SKM-1 (cell line): ENCODE results near the gene HSD3B2.
"Not testable (repeated sequence)": the region's sequence is repeated elsewhere in the genome, so short reads cannot be mapped to it uniquely, and the experiment has no call there.

Experiments
- DNase-seq: peaks from one replicate; lab custom pipeline; 2025; ENCODE audit not compliant: unreplicated experiment; lab: John Stamatoyannopoulos, UW

Gene HSD3B2

DNA sequence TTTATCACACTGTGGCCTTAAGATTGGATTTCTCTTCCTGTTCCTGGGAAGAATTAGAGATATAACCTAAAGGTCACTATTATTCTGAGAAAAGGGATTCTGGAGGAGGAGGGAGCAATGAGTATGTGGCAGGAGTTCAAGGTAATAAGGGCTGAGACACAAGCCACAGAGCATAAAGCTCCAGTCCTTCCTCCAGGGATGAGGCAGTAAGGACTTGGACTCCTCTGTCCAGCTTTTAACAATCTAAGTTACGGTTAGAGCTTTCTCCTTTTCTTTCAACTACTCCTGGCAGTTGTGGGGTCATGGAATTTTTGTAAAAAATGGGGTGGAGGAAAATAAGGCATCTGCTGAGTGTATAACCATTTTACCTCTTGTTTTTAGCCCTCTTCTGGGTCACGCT, at the start of gene HSD3B2:
TSS of gene HSD3B2 (plus strand) at position 201 of the 400 bp plus-strand sequence. CDS start 270 bp downstream, outside the sequence.
- no peak for DNase-seq

DNA sequence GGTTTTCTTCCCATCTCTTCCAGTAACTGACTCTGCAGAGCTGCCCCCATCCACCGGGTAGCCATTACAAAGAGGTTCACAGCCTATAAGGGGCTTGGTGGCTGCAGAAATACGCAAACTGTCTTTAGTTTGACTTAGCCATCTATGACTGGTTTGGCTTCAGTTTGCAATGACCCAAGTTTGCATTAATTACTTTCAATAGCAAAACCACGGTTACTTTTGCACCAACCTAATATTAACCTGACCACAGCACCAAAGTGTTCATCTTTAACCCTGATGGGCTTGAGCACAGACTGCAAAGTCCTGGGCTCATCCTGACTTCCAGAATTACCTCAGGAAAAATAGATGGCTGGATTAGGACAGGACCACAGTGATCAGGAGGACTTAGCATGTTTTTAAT, 48.5 kb upstream of the HSD3B2 start:
- no peak for DNase-seq

DNA sequence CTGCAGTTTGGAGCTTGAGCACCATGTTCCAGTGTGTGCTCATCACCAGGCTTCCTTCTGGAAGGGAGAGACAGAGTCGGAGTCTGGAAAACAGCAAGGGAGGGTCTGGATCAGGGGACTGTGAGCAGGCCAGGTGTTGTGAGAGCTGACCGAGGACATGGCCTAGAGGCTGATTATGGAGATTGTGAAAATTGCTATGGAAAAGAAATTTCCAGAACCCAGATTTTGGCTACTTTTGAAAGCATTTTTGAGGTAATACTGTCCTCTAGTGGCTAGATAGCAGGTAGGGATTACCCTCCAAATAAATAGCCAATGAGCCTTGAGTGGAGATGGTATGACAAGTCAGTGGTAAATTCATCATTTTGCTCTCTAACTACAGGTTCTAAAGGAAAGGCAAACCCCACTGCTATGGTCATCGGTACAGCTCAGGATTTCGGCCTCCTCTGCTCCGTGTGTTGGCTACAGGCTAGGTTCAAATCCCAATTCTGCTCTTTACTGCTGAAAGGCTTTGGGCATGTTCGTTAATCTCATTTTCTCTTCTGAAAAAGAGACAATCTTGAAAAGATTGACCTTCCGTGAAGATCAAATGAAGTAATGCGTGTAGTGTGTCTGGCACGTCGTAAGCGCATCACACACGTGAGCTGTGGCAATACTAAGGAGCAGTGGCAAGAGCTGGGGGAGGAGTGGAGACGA, 47.4 kb upstream of the HSD3B2 start:
- peak; percentile 8 for DNase-seq

DNA sequence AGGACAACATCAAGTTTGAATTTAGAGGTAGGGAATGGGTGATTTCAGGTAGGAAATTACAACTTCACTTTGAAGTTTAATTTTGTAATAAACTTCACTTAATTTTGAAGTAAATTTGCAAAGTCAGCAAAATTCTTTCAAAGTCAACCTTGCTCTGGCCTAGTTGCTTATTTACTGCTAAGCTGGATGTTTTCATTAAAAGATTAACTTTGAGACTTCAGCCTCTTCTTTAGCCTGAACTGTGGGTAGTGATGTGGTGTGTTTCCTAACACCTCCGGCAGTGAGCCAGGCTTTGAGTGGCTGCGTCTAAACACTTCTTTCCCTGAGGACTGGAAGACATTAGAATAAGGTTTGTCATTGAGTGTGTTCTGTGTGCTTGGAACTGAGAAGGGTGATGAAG, 46.4 kb upstream of the HSD3B2 start, which contains the start of gene HAO2:
TSS of gene HAO2 (plus strand) at position 232 of the 400 bp plus-strand sequence. CDS start 12,301 bp downstream, outside the sequence.
- no peak for DNase-seq

DNA sequence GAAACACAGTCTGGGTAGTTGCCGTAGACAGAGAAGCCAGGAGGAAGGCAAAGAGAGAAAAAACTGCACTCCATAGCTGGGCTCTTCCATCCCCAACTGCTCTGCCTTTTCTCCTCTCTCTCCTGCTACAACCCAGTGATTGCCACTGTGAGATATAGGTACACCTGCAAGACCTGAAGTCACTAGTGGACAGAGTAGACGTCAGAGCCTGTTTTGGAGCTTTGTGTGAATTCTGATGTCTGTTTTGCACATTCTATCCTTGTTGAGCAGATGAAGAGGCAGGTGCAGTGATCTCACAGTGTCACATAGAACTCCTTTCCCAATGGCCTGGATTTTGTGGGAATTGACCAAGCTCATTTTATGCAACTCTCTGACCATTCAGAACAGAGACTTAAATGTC, 44.2 kb upstream of the HSD3B2 start:
- no peak for DNase-seq

DNA sequence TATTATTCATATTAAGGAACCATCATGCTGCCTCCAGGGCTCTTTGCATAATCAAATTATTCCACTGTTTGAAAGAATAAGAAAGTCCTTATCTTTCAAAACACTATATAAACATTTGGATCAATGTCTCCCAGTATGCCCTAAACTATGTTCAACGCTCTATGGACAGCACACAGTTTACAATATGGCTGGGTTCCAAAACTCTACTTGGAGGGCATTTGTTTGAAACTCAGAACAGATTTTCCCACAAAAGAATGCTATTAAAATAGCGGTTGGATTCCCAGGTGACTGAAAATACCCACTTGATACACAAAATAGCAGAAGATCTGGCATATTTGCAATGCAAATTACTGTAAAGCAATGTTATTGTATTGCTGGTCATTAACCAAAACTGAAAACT, 43.1 kb upstream of the HSD3B2 start:
- no peak for DNase-seq

DNA sequence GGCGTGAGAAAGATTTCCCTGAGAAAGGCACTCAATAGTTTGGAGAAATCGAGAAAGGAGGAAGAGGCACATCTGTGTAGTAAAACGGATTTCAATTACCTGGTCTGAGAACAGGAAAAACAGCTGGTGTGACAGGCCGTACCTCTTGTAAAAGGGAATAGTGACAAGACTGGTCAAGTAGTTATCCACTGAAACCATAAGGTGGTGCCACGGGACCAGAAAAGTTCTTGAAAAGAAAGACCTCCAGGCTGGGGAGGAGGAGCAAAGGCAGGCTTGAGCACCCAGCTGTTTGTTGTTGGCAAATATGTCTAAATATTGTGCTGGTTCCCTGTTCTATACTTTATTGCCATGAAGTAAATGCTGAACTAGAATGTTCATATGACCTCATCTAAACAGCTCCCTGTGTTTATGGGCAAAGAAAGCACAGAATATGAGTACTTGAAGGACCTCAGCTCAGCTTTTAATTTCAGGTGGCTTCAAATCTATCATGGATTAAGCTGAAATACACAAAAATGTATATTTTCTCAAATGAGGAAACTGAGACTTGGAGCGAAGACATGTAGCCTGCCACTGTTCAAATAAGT, 42.4 kb upstream of the HSD3B2 start:
- no peak for DNase-seq

DNA sequence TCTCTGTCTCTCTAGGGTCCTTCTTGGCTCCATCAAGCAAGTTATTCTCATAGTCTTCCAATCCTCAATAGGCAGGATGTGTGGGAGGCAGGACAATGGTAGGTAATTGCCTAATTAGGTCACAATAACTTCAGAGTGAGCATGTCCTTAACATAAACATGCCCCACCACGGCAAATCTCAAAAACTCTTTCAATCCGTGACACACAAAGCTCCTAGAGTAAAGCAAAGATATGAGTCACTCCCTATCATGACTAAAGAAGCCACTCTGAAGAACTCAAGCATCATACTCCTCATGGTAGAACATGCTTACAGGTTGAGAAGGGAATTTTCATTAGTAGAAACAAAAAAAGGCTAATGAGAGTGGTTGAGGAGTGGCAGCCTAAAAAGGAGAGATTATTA, 41.5 kb upstream of the HSD3B2 start:
- no peak for DNase-seq

DNA sequence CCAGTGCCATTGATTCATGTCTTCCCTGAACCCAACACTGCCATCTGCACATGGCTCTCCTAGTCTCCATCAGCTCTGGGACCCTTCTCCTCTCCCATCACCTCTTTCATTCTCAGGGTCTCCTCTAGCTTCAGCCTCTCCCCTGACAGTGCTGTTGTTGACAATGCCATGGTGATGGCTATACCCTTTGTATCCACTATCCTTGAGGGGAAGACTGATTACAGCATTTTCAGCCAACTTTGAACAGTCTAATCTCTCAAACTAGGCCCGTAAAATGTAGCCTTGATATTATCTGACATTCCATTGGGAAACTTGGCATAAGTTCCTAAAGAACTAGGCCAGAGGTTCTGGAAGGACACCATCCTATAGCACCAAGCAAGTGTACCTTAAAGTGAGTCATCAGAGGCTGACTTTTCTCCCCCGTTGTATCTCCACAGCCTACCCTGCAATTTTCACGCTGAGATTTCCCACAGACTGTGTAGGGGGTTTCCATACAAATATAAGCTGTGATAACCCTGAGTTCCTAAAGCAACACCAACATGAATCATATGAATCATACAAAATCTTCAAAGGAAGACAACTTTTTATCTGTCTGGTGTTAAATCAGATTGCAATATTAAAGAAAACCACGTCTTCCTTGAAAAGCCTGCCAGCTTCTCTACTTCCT, 40.6 kb upstream of the HSD3B2 start:
- no peak for DNase-seq

DNA sequence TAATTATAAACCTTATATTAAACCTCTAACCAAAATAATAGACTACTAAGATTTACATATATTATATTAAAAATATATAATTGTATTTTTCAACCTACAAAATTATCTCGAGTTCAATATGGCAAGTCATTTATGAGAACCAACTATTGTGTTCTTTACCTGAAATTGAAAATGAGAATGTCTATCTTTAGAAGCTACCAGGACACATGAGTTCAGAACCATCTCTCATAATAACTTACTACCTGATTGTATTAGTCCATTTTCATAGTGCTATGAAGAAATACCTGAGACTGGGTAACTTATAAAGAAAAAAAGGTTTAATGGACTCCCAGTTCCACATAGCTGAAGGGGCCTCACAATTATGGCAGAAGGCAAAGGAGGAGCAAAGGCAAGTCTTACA, 39.6 kb upstream of the HSD3B2 start:
- no peak for DNase-seq

DNA sequence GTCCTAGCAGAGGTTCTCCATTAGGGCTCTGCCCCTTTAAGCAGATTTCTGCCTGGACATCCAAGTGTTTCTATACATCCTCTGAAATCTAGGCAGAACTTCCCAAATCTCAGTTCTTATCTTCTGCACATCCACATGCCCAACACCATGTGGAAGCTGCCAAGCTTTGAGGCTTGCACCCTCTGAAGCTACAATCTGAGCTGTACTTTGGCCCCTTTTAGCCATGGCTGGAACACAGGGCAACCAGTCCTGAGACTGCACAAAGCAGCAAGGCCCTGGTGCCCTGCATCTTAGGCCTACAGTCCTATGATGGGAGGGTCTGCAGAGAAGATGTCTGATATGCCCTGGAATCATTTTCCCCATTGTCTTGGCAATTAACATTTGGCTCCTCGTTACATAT, 38.4 kb upstream of the HSD3B2 start:
- DNase-seq, result no peak

DNA sequence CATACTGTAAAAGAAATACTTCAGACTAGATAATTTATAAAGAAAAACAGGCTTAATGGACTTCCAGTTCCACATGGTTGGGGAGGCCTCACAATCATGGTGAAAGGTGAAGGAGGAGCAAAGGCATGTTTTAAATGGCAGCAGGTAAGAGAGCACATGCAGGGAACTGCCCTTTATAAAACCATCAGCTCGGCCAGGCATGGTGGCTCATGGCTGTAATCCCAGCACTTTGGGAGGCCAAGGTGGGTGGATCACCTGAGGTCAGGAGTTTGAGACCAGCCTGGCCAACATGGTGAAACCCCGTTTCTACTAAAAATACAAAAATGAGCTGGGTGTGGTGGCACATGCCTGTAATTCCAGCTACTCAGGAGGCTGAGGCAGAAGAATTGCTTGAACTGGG, 37.4 kb upstream of the HSD3B2 start:
- not testable (repeated sequence) for DNase-seq

DNA sequence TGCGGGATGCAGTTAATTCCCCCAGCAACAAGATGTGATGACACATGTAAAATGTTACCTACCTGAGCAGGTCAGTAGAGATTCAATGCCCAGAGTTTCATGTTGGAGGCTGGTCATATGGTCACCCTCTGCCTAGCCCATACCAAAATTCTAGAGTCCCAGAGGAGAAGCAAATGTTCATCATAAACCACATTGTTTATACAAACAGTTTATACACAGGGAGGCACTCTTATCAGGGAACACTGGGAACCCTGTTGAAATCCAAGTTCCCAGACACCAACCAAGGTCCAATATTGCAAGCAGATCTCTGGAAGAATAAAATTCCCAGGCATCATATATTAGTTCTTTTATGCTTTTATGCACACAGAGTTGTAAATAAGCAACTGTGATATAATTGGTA, 35.8 kb upstream of the HSD3B2 start:
- no peak for DNase-seq

DNA sequence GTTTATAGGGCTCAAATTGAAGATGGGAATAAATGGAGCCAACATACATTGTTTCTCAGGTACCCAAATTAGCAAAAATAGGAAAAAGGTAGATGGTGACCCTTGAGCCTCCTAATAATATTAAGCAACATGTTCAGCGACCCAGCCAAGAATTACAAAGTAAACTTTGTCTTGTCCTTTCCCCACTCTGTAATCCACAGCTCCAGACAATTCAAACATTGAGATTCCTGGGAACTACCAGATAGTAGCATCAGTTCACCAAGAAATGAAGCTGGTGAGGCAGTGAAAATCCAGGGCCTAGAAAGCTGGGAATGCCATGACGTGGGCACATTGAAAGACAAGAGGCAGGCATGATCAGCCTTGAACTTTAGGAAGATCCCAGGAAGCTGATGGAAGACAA, 34.6 kb upstream of the HSD3B2 start:
- DNase-seq, result no peak

DNA sequence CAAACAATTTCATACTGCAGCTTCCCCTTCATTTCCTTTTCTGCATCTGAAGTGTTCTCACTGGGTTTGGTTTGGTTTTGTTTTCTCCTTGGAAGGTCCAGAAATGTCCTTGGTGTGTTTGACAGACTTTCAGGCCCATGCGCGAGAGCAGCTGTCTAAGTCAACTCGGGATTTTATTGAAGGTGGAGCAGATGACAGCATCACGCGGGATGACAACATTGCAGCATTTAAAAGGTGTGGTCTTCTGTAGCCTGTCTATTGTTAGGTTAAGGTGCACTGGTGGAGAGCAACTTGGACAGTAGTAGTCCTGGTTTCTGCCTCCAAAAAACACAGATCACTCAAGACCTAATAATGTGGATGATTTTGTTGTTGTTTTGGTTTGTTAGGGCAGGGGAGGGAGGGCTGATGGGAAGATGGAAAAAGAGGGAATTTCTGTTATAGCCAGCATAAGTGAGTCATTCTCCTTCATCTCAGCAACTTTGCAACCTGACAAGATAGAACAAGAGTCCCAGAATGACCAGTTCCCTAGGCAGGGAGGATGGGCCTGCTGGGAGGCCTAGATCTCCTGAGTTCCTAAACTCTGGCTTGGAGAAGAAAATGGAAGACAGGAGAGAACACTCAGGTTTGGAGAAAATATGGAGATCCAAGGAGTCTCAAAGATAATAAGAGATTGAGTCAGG, 33.8 kb upstream of the HSD3B2 start:
- no peak for DNase-seq

DNA sequence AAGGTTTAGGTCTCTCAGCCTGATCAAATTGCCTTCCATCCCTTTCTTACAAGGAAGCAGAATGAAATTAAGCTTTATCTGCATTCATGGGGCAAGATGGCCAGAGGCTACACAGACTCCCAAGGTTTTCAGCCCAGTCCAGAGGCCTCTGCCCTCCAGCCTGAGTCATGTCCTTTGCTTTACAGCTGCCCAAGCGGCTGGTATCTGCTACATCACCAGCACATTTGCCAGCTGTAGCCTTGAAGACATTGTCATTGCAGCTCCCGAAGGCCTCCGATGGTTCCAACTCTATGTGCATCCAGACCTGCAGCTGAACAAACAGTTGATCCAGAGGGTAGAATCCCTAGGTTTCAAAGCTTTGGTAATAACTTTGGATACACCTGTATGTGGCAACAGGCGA, 30.4 kb upstream of the HSD3B2 start:
- no peak for DNase-seq

DNA sequence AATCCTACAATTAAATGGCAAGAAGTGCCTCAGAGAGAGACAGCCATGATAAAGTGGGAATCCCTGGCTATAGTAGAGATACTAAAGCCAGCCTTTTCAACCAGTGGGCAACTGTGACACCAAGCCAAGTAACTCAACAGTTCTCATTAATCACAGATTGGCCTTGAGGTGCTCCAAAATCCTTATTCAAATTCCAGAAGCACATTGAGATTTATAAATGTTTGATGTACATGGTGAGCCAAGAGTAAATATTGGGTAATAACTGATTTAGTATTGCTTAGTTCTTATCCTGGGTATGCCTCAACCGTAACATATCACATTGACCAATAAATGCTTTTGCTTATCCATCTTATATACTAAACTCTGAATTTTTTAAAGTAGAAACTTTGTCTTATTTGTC, 29.3 kb upstream of the HSD3B2 start:
- no peak for DNase-seq

DNA sequence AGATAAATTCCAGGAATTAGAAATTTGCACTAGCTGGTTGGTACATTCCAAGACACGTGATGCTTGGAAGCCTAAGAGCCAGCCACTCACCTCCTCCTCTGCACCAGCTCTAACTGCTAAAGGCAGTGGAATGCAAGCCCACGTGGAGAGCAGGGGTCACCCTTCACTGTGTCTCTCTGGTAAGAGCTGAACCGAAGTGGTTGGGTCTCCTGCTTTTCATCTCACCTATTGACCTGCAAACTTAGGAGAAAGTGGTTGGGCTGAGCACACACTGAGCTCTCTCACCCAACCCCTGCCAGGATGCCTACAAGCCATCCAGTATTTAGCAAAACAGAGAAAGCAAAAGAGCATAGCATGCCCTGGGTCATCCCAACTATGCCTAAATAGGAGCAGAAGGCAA, 27.1 kb upstream of the HSD3B2 start:
- DNase-seq, result no peak

DNA sequence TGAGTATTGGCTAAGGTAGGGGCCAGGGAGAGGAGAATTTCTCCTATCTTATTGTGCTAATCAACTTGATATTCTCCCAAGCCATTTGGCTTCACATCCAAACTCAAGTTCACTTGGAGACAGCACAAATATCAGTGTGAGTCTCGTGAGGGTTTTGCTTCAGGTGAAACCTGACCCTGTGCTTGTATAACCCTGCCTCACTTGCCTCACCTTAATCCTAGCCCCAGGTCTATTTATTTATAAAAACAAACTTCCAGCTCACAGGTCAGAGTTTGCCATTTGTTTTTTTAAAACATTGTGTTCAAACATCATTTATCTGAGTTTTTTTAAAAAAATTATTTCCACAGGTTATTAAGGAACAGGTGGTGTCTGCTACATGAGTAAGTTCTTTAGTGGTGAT, 26.5 kb upstream of the HSD3B2 start:
- DNase-seq, result no peak

DNA sequence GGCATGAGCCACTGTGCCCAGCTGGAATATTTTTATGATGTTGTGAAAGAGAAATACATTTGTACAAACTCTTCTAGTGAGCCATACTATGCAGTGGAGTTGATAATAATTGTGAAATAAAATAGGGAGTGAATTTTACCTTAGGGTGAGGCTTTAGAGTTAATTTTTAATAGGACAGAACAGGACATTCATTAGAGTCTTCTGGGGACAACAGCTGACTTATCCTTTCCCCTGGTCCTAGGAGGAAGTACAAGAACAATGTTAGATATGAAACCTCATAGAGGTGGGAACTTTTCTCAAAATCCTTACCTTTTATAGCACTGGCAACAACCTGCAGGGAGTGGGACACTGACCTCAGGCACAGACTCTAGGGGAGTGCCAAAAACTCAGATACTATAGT, 24.4 kb upstream of the HSD3B2 start:
- no peak for DNase-seq

DNA sequence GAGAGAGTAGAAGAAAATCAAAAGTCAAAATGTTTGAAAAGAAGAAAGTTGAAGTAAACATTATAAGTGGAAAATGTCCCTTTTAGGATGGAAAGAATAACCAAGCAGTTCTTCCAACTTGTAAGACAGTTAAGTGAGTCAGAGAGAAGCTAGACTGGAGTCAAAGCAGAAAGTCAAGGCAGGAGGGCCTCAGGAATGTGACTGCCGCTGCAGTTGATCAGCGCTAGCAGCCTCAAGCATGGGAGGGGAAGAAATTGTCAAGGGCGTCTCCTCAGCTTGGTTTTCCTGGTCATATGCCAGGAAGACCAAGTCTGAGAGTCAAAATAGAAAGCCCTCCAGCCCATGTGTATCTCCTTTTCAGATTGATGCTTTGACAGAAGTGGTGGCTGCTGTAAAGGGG, 23.2 kb upstream of the HSD3B2 start:
- DNase-seq, result no peak

DNA sequence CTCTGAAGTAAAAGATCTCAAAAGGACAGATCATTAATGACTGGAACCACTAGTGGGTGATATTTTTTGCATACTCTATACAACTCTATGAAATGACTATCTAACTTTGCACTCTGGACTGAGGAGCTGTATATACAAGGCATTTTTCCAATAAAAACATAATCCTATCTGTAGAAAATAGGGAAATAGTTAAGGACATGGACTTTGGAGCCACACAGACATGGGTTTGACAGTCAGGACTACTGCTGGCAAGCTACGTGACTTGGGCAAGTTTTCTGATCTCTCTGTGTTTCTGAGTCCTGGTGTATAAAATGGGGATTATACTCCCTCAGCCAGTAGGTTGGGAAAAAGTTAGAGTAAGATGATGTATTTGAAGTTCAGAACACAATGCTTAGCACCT, 20.9 kb upstream of the HSD3B2 start:
- DNase-seq, result no peak
